ENCODE results near the gene SORCS2.

The SORCS2 gene

GRCh38 chr4:7764466-7764865 lies 572.1 kb downstream of the SORCS2 start:
- H3K27ac ChIP-seq = no peak overlapping the region
- DNase-seq (ENCODE audit: low spot score) = no peak
- CTCF ChIA-PET = no interaction called here
- POLR2A ChIA-PET (ENCODE audit: low non-redundant PET) = no interaction called here
- no peak for TF ChIP-seq CTCF (conservative IDR thresholded peaks at IDR 0.05; ENCODE audit: low read depth)

- no peak for TF ChIP-seq CTCF (conservative IDR thresholded peaks at IDR 0.05; ENCODE audit: low read depth)
- ChIA-PET POLR2A (ENCODE audit: low non-redundant PET) (no interaction called here), CTCF (no interaction called here)
Measured at GRCh38 chr4:7765666-7766065, 573.3 kb downstream of the SORCS2 start.

DNA sequence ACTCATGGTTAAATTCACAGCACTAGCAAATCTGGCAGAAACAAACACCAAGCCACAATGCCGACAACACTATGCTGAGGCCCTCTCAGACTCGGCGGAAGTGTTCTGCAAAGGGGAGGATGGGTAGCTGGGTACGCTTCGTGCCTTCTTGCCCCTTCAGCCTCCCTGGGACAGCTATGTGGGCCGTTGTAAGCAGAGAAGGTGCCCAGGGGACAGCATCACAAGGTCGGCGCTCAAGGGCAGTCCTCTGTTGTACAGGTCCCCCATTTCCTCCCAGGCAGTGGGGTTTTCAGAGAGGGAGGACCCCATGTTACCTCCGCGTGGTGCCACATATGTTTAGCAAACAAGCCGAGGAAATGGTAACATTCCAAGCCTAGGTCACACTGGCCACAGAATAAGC lies 573.7 kb downstream of the SORCS2 start:
- H3K27ac ChIP-seq = no peak overlapping the region
- no peak for TF ChIP-seq CTCF (conservative IDR thresholded peaks at IDR 0.05; ENCODE audit: low read depth)
- ChIA-PET POLR2A (ENCODE audit: low non-redundant PET) (no interaction called here), CTCF (interaction anchor here (0.6 kb wide), 1 partner anchor 429 kb away, joined by 3 read pairs; no protein-coding TSS in a partner anchor)
- DNase-seq (ENCODE audit: low spot score) = no peak

More at GRCh38 chr4:7765666-7766065, 573.3 kb downstream of the SORCS2 start:
- no peak for DNase-seq (ENCODE audit: low spot score)
- H3K27ac ChIP-seq = no peak overlapping the region

- ChIA-PET POLR2A (ENCODE audit: low non-redundant PET) (no interaction called here), CTCF (interaction anchor here (0.6 kb wide), 1 partner anchor 430 kb away, joined by 3 read pairs; no protein-coding TSS in a partner anchor)
- TF ChIP-seq CTCF (conservative IDR thresholded peaks at IDR 0.05; ENCODE audit: low read depth) = no peak
- no peak for DNase-seq (ENCODE audit: low spot score)
- no peak overlapping the region for H3K27ac ChIP-seq
Measured at GRCh38 chr4:7766661-7767345, 574.5 kb downstream of the SORCS2 start.

GRCh38 chr4:7767526-7767925 lies 575.2 kb downstream of the SORCS2 start:
- CTCF ChIA-PET = interaction anchor here (0.5 kb wide), 1 partner anchor 33 kb away, joined by 3 read pairs; no protein-coding TSS in a partner anchor
- POLR2A ChIA-PET (ENCODE audit: low non-redundant PET) = no interaction called here
- no peak overlapping the region for H3K27ac ChIP-seq
- no peak for TF ChIP-seq CTCF (conservative IDR thresholded peaks at IDR 0.05; ENCODE audit: low read depth)
- no peak for DNase-seq (ENCODE audit: low spot score)

- CTCF ChIA-PET = interaction anchor here (0.5 kb wide), 1 partner anchor 33 kb away, joined by 3 read pairs; no protein-coding TSS in a partner anchor
- TF ChIP-seq CTCF (conservative IDR thresholded peaks at IDR 0.05; ENCODE audit: low read depth) = no peak
- POLR2A ChIA-PET (ENCODE audit: low non-redundant PET) = no interaction called here
- H3K27ac ChIP-seq = no peak overlapping the region
- no peak for DNase-seq (ENCODE audit: low spot score)
Measured at GRCh38 chr4:7767966-7768365, 575.6 kb downstream of the SORCS2 start.

Data from RWPE1 (cell line).